DND-41 (cell line): ENCODE data around the gene PHC2.

Experiments
- ATAC-seq: fragments of 200-7000 bp; cut with Tn5 transposase; 3 replicates; pipeline ENCODE4 v1.9.1; 2021; ENCODE audit warnings: low read depth; ENCODE audit not compliant: insufficient read depth
- DNase-seq: peaks from one replicate; pipeline ENCODE4 v3.0.0-alpha.2; 2020
- H2AFZ ChIP-seq: 2 replicates; pipeline ENCODE4 v1.6.0; 2012; ENCODE audit warnings: low read depth, low read length
- H3K27ac ChIP-seq: 2 replicates; pipeline ENCODE4 v1.5.1; 2012; ENCODE audit warnings: low read length, inconsistent platforms
- H3K27me3 ChIP-seq: fragments of 200-600 bp; sonication (generic); 2 replicates; pipeline ENCODE4 v1.6.0; 2012; ENCODE audit warnings: low read length, mild to moderate bottlenecking, inconsistent platforms; ENCODE audit not compliant: insufficient read depth, poor library complexity
- H3K36me3 ChIP-seq: 2 replicates; pipeline ENCODE4 v1.5.1; 2012; ENCODE audit warnings: low read length, inconsistent platforms; ENCODE audit not compliant: insufficient read depth
- H3K4me1 ChIP-seq: 2 replicates; pipeline ENCODE4 v1.5.1; 2012; ENCODE audit warnings: mild to moderate bottlenecking, low read length; ENCODE audit not compliant: insufficient read depth
- H3K4me2 ChIP-seq: 2 replicates; pipeline ENCODE4 v1.6.0; 2012; ENCODE audit warnings: mild to moderate bottlenecking, moderate library complexity, low read length, inconsistent platforms; ENCODE audit not compliant: insufficient read depth
- H3K4me3 ChIP-seq, 2 experiments: fragments of 200-600 bp in 1 of 2; shearing (Covaris generic) in 1 of 2; 2 replicates each; pipeline ENCODE4 v1.5.1; 2012 to 2016; ENCODE audit warnings: inconsistent platforms in 2 of 2, low read length in 2 of 2, mild to moderate bottlenecking in 2 of 2, low read depth in 1 of 2, moderate library complexity in 1 of 2
- H3K79me2 ChIP-seq: 2 replicates; pipeline ENCODE4 v1.6.0; 2012; ENCODE audit warnings: low read length, inconsistent platforms; ENCODE audit not compliant: insufficient read depth
- H3K9ac ChIP-seq: 2 replicates; pipeline ENCODE4 v1.6.0; 2012; ENCODE audit warnings: low read depth, mild to moderate bottlenecking, inconsistent platforms, low read length, moderate library complexity
- H3K9me3 ChIP-seq: 2 replicates; pipeline ENCODE4 v1.5.1; 2012; ENCODE audit warnings: low read length, moderate library complexity, mild to moderate bottlenecking, inconsistent platforms; ENCODE audit not compliant: insufficient read depth, severe bottlenecking
- H4K20me1 ChIP-seq: 2 replicates; pipeline ENCODE4 v1.6.0; 2012; ENCODE audit warnings: low read length; ENCODE audit not compliant: insufficient read depth
- CTCF ChIP-seq: IDR thresholded peaks from 2 replicates; pipeline ENCODE4 v1.5.1; 2012; ENCODE audit warnings: borderline replicate concordance, low read length, moderate library complexity, mild to moderate bottlenecking; ENCODE audit not compliant: poor library complexity, severe bottlenecking; ENCODE audit errors: extremely low read depth
- EZH2 ChIP-seq: IDR thresholded peaks from 3 replicates; pipeline ENCODE4 v1.6.1; 2012; ENCODE audit warnings: borderline replicate concordance, low read depth, mild to moderate bottlenecking, moderate library complexity, low read length, inconsistent platforms; ENCODE audit not compliant: severe bottlenecking

PHC2 gene

DNA sequence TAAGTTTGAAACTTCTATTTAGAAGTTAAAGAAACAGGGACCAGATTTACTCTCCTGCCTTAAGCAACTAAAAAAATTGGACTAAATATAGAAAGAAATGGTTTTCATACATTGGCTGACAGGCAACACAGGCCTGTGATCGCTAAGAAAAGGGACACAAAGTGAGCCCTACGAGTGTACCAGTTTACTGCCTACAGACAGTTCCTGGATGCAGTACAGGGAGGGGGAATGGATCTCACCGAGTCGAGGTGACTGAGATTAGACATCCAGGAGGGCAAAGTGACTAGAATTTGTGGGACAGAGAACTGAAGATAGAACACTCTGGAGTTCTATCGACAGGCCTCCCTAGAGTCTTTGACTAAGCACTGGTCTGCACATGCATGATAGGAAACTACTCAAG lies 16.0 kb downstream of the PHC2 start:
- Histone ChIP-seq H3K4me3 (no peak overlapping the region), H2AFZ (no peak overlapping the region), H3K9ac (no peak overlapping the region), H3K36me3 (no peaks in the 10 kb centered on the region), H3K4me1 (no peaks in the 10 kb centered on the region), H3K4me2 (no peak overlapping the region), H3K79me2 (no peaks in the 10 kb centered on the region), H3K9me3 (peaks cover 10% of the 10 kb centered on the region), H3K27ac (no peak overlapping the region), H4K20me1 (no peaks in the 10 kb centered on the region), H3K27me3 (peaks cover 11% of the 10 kb centered on the region)
- DNase-seq, result no peak
- no peak for ATAC-seq
- TF ChIP-seq EZH2 (no peak), CTCF (no peak)

GRCh38 chr1:33410091-33410701 lies 20.7 kb downstream of the PHC2 start:
- H3K9ac ChIP-seq, result no peak overlapping the region

GRCh38 chr1:33408093-33408436 lies 22.8 kb downstream of the PHC2 start:
- H3K4me3 ChIP-seq, result no peak overlapping the region
- no peaks in the 10 kb centered on the region for H3K79me2 ChIP-seq

More at GRCh38 chr1:33410091-33410701, 20.7 kb downstream of the PHC2 start:
- no peaks in the 10 kb centered on the region for H3K4me1 ChIP-seq
- no peak overlapping the region for H2AFZ ChIP-seq
- H3K36me3 ChIP-seq, result no peaks in the 10 kb centered on the region
- no peak overlapping the region for H3K4me3 ChIP-seq
- no peak overlapping the region for H3K4me2 ChIP-seq
- H3K27me3 ChIP-seq, result peaks cover 27% of the 10 kb centered on the region
- H3K9me3 ChIP-seq, result peaks cover 2% of the 10 kb centered on the region
- TF ChIP-seq CTCF, result no peak
- TF ChIP-seq EZH2, result no peak
- no peak for DNase-seq
- H4K20me1 ChIP-seq, result no peaks in the 10 kb centered on the region
- no peak for ATAC-seq
- no peak overlapping the region for H3K27ac ChIP-seq
- no peaks in the 10 kb centered on the region for H3K79me2 ChIP-seq

More at GRCh38 chr1:33408093-33408436, 22.8 kb downstream of the PHC2 start:
- no peak overlapping the region for H3K27ac ChIP-seq
- H3K4me2 ChIP-seq, result no peak overlapping the region
- H3K4me1 ChIP-seq, result no peaks in the 10 kb centered on the region
- ATAC-seq, result no peak
- H3K36me3 ChIP-seq, result no peaks in the 10 kb centered on the region
- no peak for DNase-seq
- peaks cover 29% of the 10 kb centered on the region for H3K27me3 ChIP-seq
- H3K9me3 ChIP-seq, result no peaks in the 10 kb centered on the region
- H2AFZ ChIP-seq, result no peak overlapping the region
- TF ChIP-seq EZH2, result no peak
- TF ChIP-seq CTCF, result no peak
- no peaks in the 10 kb centered on the region for H4K20me1 ChIP-seq
- H3K9ac ChIP-seq, result no peak overlapping the region
